Mesenchymal stem cell (in vitro differentiated cells and primary cell): ENCODE data around the gene ACO2.

Source experiments
- DNase-seq: peaks from one replicate; pipeline ENCODE4 v3.0.0-alpha.2; 2013
- H2AFZ ChIP-seq: one replicate; pipeline ENCODE4 v1.6.1; 2013; ENCODE audit warnings: low read depth, mild to moderate bottlenecking, control low read depth, inconsistent platforms, low read length, moderate library complexity
- H2AK5ac ChIP-seq: 2 replicates; pipeline ENCODE4 v1.6.1; 2013; ENCODE audit warnings: low read length, moderate library complexity, mild to moderate bottlenecking, inconsistent platforms; ENCODE audit not compliant: severe bottlenecking
- H2BK120ac ChIP-seq: one replicate; pipeline ENCODE4 v1.6.1; 2013; ENCODE audit warnings: low read depth, mild to moderate bottlenecking, inconsistent platforms, low read length, moderate library complexity
- H2BK12ac ChIP-seq, 2 experiments: one replicate each; pipeline ENCODE4 v1.6.1; 2013; ENCODE audit warnings: inconsistent platforms in 2 of 2, low read length in 2 of 2, mild to moderate bottlenecking in 2 of 2, moderate library complexity in 2 of 2, control low read depth in 1 of 2
- H2BK15ac ChIP-seq: one replicate; pipeline ENCODE4 v1.6.1; 2013; ENCODE audit warnings: mild to moderate bottlenecking, low read depth, inconsistent platforms; ENCODE audit not compliant: poor library complexity, severe bottlenecking
- H2BK5ac ChIP-seq: 2 replicates; pipeline ENCODE4 v1.6.1; 2013; ENCODE audit warnings: low read depth, mild to moderate bottlenecking, low read length, control low read depth, inconsistent platforms; ENCODE audit not compliant: poor library complexity, severe bottlenecking
- H3K14ac ChIP-seq, 2 experiments: one replicate each; pipeline ENCODE4 v1.6.1; 2013; ENCODE audit warnings: inconsistent platforms in 2 of 2, low read length in 2 of 2, control low read depth in 1 of 2, mild to moderate bottlenecking in 1 of 2, moderate library complexity in 1 of 2
- H3K18ac ChIP-seq, 2 experiments: one replicate each; pipeline ENCODE4 v1.6.1; 2013; ENCODE audit warnings: inconsistent platforms in 2 of 2, low read length in 2 of 2, control low read depth in 1 of 2, low read depth in 1 of 2, mild to moderate bottlenecking in 1 of 2
- H3K23ac ChIP-seq, 2 experiments: one replicate each; pipeline ENCODE4 v1.6.1; 2013; ENCODE audit warnings: inconsistent platforms in 2 of 2, low read length in 2 of 2, mild to moderate bottlenecking in 2 of 2, moderate library complexity in 2 of 2, control low read depth in 1 of 2
- H3K27ac ChIP-seq: 2 replicates; pipeline ENCODE4 v1.5.1; 2013; ENCODE audit warnings: mild to moderate bottlenecking, moderate library complexity, low read length, control low read depth, inconsistent platforms; ENCODE audit not compliant: poor library complexity, severe bottlenecking
- H3K27me3 ChIP-seq, 2 experiments: 2 replicates each; pipeline versions ENCODE4 v1.6.1 to v1.7.0; 2013; ENCODE audit warnings: low read length in 2 of 2, mild to moderate bottlenecking in 2 of 2, moderate library complexity in 2 of 2, control low read depth in 1 of 2, inconsistent platforms in 1 of 2; ENCODE audit not compliant: control insufficient read depth in 1 of 2, insufficient read depth in 1 of 2
- H3K36me3 ChIP-seq, 2 experiments: 2 replicates each; pipeline versions ENCODE4 v1.6.1 to v1.7.0; 2013; ENCODE audit warnings: low read length in 2 of 2, control low read depth in 1 of 2, inconsistent platforms in 1 of 2, low read depth in 1 of 2, mild to moderate bottlenecking in 1 of 2; ENCODE audit not compliant: insufficient read depth in 2 of 2, control insufficient read depth in 1 of 2
- H3K4ac ChIP-seq, 2 experiments: one replicate each; pipeline ENCODE4 v1.6.1; 2013; ENCODE audit warnings: inconsistent platforms in 2 of 2, low read length in 2 of 2, mild to moderate bottlenecking in 2 of 2, moderate library complexity in 2 of 2, control low read depth in 1 of 2, low read depth in 1 of 2
- H3K4me1 ChIP-seq: 2 replicates; pipeline ENCODE4 v1.6.1; 2013; ENCODE audit warnings: low read depth, low read length, control low read depth; ENCODE audit not compliant: control insufficient read depth, insufficient read depth
- H3K4me2 ChIP-seq: 2 replicates; pipeline ENCODE4 v1.6.1; 2013; ENCODE audit warnings: low read length, mild to moderate bottlenecking, inconsistent platforms; ENCODE audit not compliant: poor library complexity, severe bottlenecking
- H3K4me3 ChIP-seq, 2 experiments: 2 replicates each; pipeline versions ENCODE4 v1.5.1 to v1.7.0; 2013; ENCODE audit warnings: low read length in 2 of 2, mild to moderate bottlenecking in 2 of 2, control low read depth in 1 of 2, low read depth in 1 of 2; ENCODE audit not compliant: insufficient read depth in 1 of 2
- H3K79me1 ChIP-seq: replicated peaks from 2 replicates; pipeline ENCODE4 v1.6.1; 2013; ENCODE audit warnings: mild to moderate bottlenecking, control low read depth, low read length, inconsistent platforms; ENCODE audit not compliant: poor library complexity, severe bottlenecking
- H3K9ac ChIP-seq: 2 replicates; pipeline ENCODE4 v1.7.0; 2013; ENCODE audit warnings: mild to moderate bottlenecking, low read length, moderate library complexity
- H3K9me3 ChIP-seq: 2 replicates; pipeline ENCODE4 v1.7.0; 2013; ENCODE audit warnings: mild to moderate bottlenecking, low read length; ENCODE audit not compliant: control insufficient read depth
- H4K8ac ChIP-seq: one replicate; pipeline ENCODE4 v1.6.1; 2013; ENCODE audit warnings: inconsistent platforms, mild to moderate bottlenecking, low read length, moderate library complexity
- H4K91ac ChIP-seq: one replicate; pipeline ENCODE4 v1.6.1; 2013; ENCODE audit warnings: mild to moderate bottlenecking, low read length, inconsistent platforms
- WGBS: methylation state at CpG from one replicate; pipeline ENCODE4 v1.1.7; 2013; ENCODE audit warnings: mixed read lengths; 5-methylcytosine and 5-hydroxymethylcytosine counted together

Gene ACO2

GRCh38 chr22:41507330-41508063 is 38.6 kb downstream of the ACO2 start:
- no peak overlapping the region for H3K4me3 ChIP-seq
- no peak overlapping the region for H3K9ac ChIP-seq
- H3K27me3 ChIP-seq, result no peaks in the 10 kb centered on the region
- no peak overlapping the region for H2BK5ac ChIP-seq
- no peak overlapping the region for H4K91ac ChIP-seq
- H2BK15ac ChIP-seq, result no peak overlapping the region
- 94% methylated on average over 21 of the region's 23 CpGs for WGBS
- no peak overlapping the region for H3K4me2 ChIP-seq
- no peak overlapping the region for H4K8ac ChIP-seq
- no peak overlapping the region for H3K23ac ChIP-seq
- H2AK5ac ChIP-seq, result no peak overlapping the region
- H2BK12ac ChIP-seq, result no peak overlapping the region
- no peak overlapping the region for H3K27ac ChIP-seq
- H3K36me3 ChIP-seq, result peaks cover 36 to 45% of the 10 kb centered on the region in 2 experiments
- peaks cover 42% of the 10 kb centered on the region for H3K79me1 ChIP-seq
- DNase-seq, result no peak
- H3K14ac ChIP-seq, result no peak overlapping the region
- H3K4me1 ChIP-seq, result peaks cover 20% of the 10 kb centered on the region
- no peak overlapping the region for H3K4ac ChIP-seq
- H3K18ac ChIP-seq, result no peak overlapping the region
- no peaks in the 10 kb centered on the region for H3K9me3 ChIP-seq
- no peak overlapping the region for H2BK120ac ChIP-seq
- H2AFZ ChIP-seq, result no peak overlapping the region

- Histone ChIP-seq H3K9ac (no peak overlapping the region), H3K4me3 (no peak overlapping the region), H2AFZ (no peak overlapping the region), H2BK120ac (no peak overlapping the region), H4K91ac (no peak overlapping the region), H4K8ac (no peak overlapping the region), H2BK5ac (no peak overlapping the region), H3K23ac (no peak overlapping the region), H3K4ac (no peak overlapping the region), H3K79me1 (peaks cover 46% of the 10 kb centered on the region), H3K4me1 (peaks cover 32% of the 10 kb centered on the region), H3K4me2 (no peak overlapping the region), H3K36me3 (peaks cover 37 to 43% of the 10 kb centered on the region in 2 experiments), H3K27ac (no peak overlapping the region), H3K9me3 (no peaks in the 10 kb centered on the region), H3K18ac (no peak overlapping the region), H2BK15ac (no peak overlapping the region), H3K14ac (no peak overlapping the region), H2AK5ac (no peak overlapping the region), H3K27me3 (no peaks in the 10 kb centered on the region), H2BK12ac (no peak overlapping the region)
- WGBS, result 95% methylated on average over 10 of the region's 12 CpGs
- DNase-seq, result no peak
These were observed 39.9 kb downstream of the ACO2 start for GRCh38 chr22:41508770-41509170.

- Histone ChIP-seq H2AK5ac (peak overlapping the region; percentile 20), H2BK12ac (no peak overlapping the region), H2BK120ac (no peak overlapping the region), H3K18ac (no peak overlapping the region), H3K9me3 (no peaks in the 10 kb centered on the region), H3K4me1 (peaks cover 32% of the 10 kb centered on the region), H2BK5ac (no peak overlapping the region), H3K14ac (no peak overlapping the region), H3K79me1 (peaks cover 56% of the 10 kb centered on the region), H3K4ac (no peak overlapping the region), H3K23ac (no peak overlapping the region), H3K27me3 (no peaks in the 10 kb centered on the region), H3K4me2 (no peak overlapping the region), H3K36me3 (peaks cover 57 to 66% of the 10 kb centered on the region in 2 experiments), H3K4me3 (no peak overlapping the region), H3K9ac (peak overlapping the region; percentile 11), H4K8ac (no peak overlapping the region), H2BK15ac (no peak overlapping the region), H2AFZ (no peak overlapping the region), H4K91ac (no peak overlapping the region), H3K27ac (no peak overlapping the region)
- no peak for DNase-seq
- WGBS, result 100% methylated on average over 2 of the region's 2 CpGs
These were observed 42.6 kb downstream of the ACO2 start for GRCh38 chr22:41511521-41511968.

GRCh38 chr22:41512421-41513194 is 43.7 kb downstream of the ACO2 start:
- H2BK15ac ChIP-seq, result no peak overlapping the region
- peak; percentile 72 for DNase-seq
- no peaks in the 10 kb centered on the region for H3K27me3 ChIP-seq
- peak overlapping the region; percentile 9 for H3K27ac ChIP-seq
- peak overlapping the region; percentile 35 for H2BK120ac ChIP-seq
- peak overlapping the region; percentile 68 for H4K8ac ChIP-seq
- peak overlapping the region; percentile 10 for H3K9ac ChIP-seq
- H3K79me1 ChIP-seq, result peaks cover 49% of the 10 kb centered on the region
- no peak overlapping the region for H3K4me2 ChIP-seq
- no peaks in the 10 kb centered on the region for H3K9me3 ChIP-seq
- 50% methylated on average over 16 of the region's 17 CpGs for WGBS
- no peak overlapping the region for H2BK5ac ChIP-seq
- peak overlapping the region; percentile 74 for H4K91ac ChIP-seq
- peak overlapping the region in 1 of 2 experiments; percentile 23 for H3K14ac ChIP-seq
- peak overlapping the region; percentile 26 to 63 for H3K4ac ChIP-seq
- H3K18ac ChIP-seq, result peak overlapping the region; percentile 40 to 78
- peaks cover 65 to 70% of the 10 kb centered on the region in 2 experiments for H3K36me3 ChIP-seq
- peak overlapping the region; percentile 81 to 91 for H2BK12ac ChIP-seq
- H3K23ac ChIP-seq, result peak overlapping the region in 1 of 2 experiments; percentile 2
- H3K4me1 ChIP-seq, result peaks cover 38% of the 10 kb centered on the region
- H2AK5ac ChIP-seq, result peak overlapping the region; percentile 59
- H2AFZ ChIP-seq, result no peak overlapping the region
- H3K4me3 ChIP-seq, result no peak overlapping the region
